ENCODE data around the gene UNC13A.

- TF ChIP-seq, protein P1, sequence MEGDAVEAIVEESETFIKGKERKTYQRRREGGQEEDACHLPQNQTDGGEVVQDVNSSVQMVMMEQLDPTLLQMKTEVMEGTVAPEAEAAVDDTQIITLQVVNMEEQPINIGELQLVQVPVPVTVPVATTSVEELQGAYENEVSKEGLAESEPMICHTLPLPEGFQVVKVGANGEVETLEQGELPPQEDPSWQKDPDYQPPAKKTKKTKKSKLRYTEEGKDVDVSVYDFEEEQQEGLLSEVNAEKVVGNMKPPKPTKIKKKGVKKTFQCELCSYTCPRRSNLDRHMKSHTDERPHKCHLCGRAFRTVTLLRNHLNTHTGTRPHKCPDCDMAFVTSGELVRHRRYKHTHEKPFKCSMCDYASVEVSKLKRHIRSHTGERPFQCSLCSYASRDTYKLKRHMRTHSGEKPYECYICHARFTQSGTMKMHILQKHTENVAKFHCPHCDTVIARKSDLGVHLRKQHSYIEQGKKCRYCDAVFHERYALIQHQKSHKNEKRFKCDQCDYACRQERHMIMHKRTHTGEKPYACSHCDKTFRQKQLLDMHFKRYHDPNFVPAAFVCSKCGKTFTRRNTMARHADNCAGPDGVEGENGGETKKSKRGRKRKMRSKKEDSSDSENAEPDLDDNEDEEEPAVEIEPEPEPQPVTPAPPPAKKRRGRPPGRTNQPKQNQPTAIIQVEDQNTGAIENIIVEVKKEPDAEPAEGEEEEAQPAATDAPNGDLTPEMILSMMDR (IDR thresholded peaks at IDR 0.05; ENCODE audit: insufficient read depth, low read length, poor library complexity, severe bottlenecking): no peak
- TF ChIP-seq EZH2phosphoT487 (conservative IDR thresholded peaks at IDR 0.05; ENCODE audit: low read length): no peak
These were observed 88.4 kb downstream of the UNC13A start for GRCh38 chr19:17599780-17600179.
